NCI-H82 (cell line): ENCODE data around the gene NIM1K.
"Not testable (repeated sequence)": the region's sequence is repeated elsewhere in the genome, so short reads cannot be mapped to it uniquely, and the experiment has no call there.

Source experiments
- DNase-seq: peaks from one replicate; lab custom pipeline; 2025; lab: John Stamatoyannopoulos, UW

Gene NIM1K

GRCh38 chr5:43191740-43192557, at the start of gene NIM1K:
NIM1K (plus strand) TSS chr5:43192225; CDS start chr5:43245776, 53,551 bp downstream.
- peak; percentile 74 for DNase-seq

- no peak for DNase-seq
Measured at GRCh38 chr5:43145071-43145470, 47.0 kb upstream of the NIM1K start.

DNA sequence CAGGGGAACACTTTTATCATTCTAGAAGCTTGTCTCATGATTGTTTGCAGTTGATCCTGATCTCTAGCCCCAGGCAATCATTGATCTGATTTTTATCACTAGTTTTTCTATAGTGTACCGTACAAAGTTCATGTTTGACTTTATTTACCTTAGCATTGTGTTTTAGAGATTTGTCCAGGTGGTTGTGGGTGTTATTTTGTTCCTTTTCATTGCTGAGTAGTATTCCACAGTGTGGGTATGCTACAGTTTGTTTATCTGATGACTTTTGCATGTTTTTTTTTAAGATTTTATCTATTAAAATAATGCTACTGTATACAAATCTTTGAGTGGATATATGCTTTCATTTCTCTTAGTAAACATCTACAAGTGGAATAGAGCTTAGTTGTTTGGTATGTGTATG, 45.1 kb upstream of the NIM1K start:
- DNase-seq, result no peak

DNA sequence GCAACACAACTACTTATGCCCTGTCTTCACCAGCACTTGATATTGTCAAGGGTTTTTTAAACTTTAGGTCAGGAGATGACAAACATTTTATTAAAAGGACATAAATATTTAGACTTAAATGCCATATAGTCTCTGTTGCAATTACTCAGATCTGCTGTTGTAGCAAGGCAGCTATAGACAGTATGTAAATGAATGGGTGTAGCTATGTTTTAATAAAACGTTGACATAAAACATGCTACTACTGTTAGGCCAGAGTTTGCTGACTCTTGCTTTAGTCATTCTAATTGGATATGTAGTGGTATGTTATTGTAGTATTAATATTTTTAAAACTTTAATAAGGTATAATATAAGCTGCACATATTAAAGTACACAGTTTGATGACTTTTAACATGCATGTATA, 43.6 kb upstream of the NIM1K start:
- DNase-seq, result no peak

GRCh38 chr5:43149231-43149630, 42.8 kb upstream of the NIM1K start:
- DNase-seq, result no peak

GRCh38 chr5:43150075-43150474, 42.0 kb upstream of the NIM1K start:
- no peak for DNase-seq

- peak; percentile 34 for DNase-seq
Measured at GRCh38 chr5:43150748-43151147, 41.3 kb upstream of the NIM1K start.

DNA sequence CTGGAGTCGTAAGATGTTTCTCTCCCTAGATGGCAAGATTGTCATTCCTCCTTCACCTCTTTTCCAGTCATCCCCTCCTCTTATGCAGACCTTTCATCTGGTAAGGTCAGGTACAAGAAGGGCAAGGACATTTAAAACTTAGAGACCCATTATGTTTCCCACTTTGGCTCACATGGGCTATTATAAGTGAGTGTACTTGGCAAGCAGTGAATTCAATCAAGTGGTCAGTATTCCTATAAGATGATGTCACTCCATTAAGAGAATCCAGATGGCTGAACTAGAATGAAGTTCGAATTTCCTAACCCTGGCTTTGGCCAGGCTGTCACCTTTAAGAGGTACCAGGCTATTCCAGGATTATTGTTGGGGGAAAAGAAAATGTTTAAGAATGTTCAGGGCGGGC, 39.1 kb upstream of the NIM1K start:
- DNase-seq, result no peak

DNA sequence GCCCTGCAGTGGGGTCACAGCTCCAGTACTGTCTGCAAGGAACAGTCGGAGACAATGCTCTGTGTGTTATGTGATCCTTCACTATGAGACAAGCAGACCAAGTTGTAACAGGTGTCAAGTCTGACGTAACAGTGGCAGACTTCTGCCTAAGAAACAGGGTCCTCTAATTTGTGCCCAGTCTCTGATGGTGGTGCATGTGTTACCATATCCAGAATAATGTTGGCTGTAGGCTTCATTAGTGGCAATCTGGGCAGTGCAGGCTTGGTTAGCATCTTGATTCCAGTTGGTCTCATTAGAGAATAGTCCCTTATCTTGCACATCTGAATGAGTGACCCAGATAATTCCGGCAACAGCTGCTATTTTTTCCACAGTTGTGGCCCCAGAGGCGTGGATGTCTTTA, 37.6 kb upstream of the NIM1K start:
- DNase-seq, result peak; percentile 51

GRCh38 chr5:43155394-43156096, 36.5 kb upstream of the NIM1K start:
- no peak for DNase-seq

- no peak for DNase-seq
Measured at GRCh38 chr5:43156388-43156787, 35.6 kb upstream of the NIM1K start.

- DNase-seq, result no peak
Measured at GRCh38 chr5:43157068-43157467, 35.0 kb upstream of the NIM1K start.

DNA sequence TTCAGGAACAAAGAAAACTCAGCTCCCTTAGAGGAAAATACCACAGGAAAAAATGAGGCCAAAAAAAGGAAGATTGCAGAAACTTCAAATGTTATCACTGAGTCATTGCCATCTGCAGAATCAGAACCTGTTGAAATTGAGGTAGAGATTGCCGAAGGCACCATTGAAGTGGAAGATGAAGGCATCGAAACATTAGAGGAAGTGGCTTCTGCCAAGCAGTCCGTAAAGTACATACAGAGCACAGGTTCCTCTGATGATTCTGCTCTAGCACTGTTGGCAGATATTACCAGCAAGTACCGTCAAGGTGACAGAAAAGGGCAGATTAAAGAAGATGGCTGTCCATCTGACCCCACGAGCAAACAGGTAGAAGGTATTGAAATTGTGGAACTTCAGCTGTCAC, 30.8 kb upstream of the NIM1K start:
- DNase-seq, result no peak

DNA sequence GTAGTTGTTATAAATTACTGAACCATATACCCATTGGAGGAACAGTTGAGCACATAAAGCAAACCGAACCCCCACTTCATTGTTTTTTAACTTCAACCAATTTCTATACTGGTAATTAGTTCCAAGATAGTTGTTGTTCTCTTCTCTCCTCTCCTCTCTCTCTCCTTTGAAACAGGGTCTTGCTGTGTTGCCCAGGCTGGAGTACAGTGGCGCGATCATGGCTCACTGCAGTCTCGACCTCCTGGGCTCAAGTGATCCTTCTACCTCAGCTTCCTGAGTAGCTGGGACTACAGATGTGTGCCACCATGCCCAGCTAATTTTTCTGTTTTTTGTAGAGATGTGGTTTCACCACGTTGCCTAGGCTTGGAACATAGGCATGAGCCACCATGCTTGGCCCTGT, 27.2 kb upstream of the NIM1K start:
- DNase-seq, result not testable (repeated sequence)

DNA sequence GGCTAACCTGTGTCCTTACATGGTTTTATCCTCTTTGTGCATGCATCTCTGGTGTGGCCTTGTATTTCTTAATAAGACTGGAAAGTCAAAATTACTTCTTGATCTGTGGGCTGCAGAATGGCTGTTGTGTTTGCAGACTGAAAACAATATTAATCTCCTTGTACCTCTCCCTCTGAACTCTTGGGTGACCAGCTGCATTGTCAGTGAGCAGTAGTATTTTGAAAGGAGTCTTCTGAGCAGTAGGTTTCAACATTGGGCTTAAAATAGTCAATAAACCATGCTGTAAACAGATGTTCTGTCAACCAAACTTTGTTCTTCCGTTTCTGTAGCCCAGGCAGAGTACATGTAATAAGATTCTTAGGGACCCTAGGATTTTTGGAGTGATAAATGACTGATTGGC, 26.7 kb upstream of the NIM1K start:
- DNase-seq, result no peak

DNA sequence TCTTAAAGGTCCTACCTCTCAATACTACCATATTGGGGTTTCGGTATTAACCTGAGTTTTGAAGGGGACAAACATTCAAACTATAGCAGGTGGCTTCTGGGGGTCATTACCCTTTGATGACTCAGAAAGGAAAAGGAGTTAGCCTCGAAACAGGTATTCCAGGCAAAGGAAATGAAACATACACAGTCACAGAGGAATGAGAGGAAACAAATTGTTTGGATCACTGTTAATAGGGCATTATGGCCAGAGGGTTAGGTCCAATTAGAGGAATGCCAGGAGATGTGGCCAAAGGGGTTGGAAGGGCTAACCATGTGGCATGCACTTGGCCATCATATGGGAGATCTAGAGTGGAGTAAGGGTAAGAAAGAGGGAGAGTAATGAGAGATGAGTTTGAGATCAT, 23.9 kb upstream of the NIM1K start:
- DNase-seq, result no peak

GRCh38 chr5:43171451-43171850, 20.6 kb upstream of the NIM1K start:
- DNase-seq, result no peak

GRCh38 chr5:43171926-43172325, 20.1 kb upstream of the NIM1K start:
- DNase-seq, result no peak

GRCh38 chr5:43172779-43173178, 19.2 kb upstream of the NIM1K start:
- DNase-seq, result no peak

GRCh38 chr5:43174586-43174985, 17.4 kb upstream of the NIM1K start:
- no peak for DNase-seq

DNA sequence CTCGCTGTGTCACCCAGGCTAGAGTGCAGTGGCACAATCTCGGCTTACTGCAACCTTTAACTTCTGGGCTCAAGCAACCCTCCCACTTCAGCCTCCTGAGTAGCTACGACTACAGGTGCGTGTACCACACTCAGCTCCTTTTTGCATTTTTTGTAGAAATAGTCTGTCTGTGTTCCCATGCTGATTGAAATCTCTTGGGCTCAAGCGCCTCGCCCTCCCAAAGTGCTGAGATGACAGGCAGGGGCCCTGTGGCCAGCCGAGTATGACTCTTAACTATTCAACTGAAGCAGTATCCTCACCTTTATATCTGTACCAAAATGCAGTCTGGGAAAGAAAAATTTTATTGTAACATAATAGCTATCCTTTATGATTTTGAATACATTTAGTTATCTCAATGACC, 12.2 kb upstream of the NIM1K start:
- DNase-seq, result no peak

- no peak for DNase-seq
Measured at GRCh38 chr5:43182421-43182820, 9.6 kb upstream of the NIM1K start.

- DNase-seq, result peak; percentile 21
Measured at GRCh38 chr5:43183101-43183500, 8.9 kb upstream of the NIM1K start.
